K562 (cell line): ENCODE results near the gene THOC7. TPM values are rescaled to one million over a fixed set of nuclear protein-coding genes. Genes with fewer than 3 reads are reported as not detected.

Source experiments
- ATAC-seq: fragments of 200-7000 bp; cut with Tn5 transposase; 3 replicates; pipeline ENCODE4 v1.9.1; 2020; ENCODE audit warnings: moderate library complexity
- BruUV-seq: library from RNA; stranded (reverse); fragments of 400-500 nt; replicated peaks from 2 replicates; lab custom pipeline; 2021; lab: Mats Ljungman, UMichigan
- CTCF ChIA-PET: fragments of 300-600 bp; formaldehyde crosslinking; extraction: SDS; loops from one replicate; lab custom pipeline; 2021; ENCODE audit warnings: low intra/inter-chr PET ratio; lab: Yijun Ruan, JAX
- POLR2A ChIA-PET: fragments of 300-600, 350-650 bp; sonication (Branson Sonifier 250); formaldehyde crosslinking; extraction: SDS; loops from one replicate; lab custom pipeline; 2021; ENCODE audit warnings: antibody characterized with exemption, inconsistent platforms; lab: Yijun Ruan, JAX
- DNase-seq, 4 experiments: peaks; one replicate each; pipeline versions ENCODE4 v3.0.0 to v3.0.0-alpha.2; 2011 to 2018; ENCODE audit warnings: low spot score in 3 of 4, mixed read lengths in 3 of 4; ENCODE audit errors: extremely low read depth in 1 of 4
- FAIRE-seq: peaks from 2 replicates; lab custom pipeline; 2011; peaks lifted over from hg19 to GRCh38; lab: Jason Lieb, UNC
- H2AFZ ChIP-seq: 2 replicates; pipeline ENCODE4 v1.6.0; 2011; ENCODE audit warnings: low read depth, low read length, control low read depth, inconsistent platforms
- H3K27ac ChIP-seq: fragments of 200-600 bp; 3 replicates; pipeline ENCODE4 v1.8.0; 2011; ENCODE audit warnings: low read depth, mild to moderate bottlenecking, control low read depth, inconsistent platforms, low read length, moderate library complexity, mixed read lengths; ENCODE audit errors: extremely low read depth
- H3K27me3 ChIP-seq, 2 experiments: fragments of 300-600 bp in 1 of 2; 2 replicates in 1 of 2; 3 replicates in 1 of 2; pipeline versions ENCODE4 v1.6.0 to v1.8.0; 2011; ENCODE audit warnings: inconsistent platforms in 2 of 2, low read length in 2 of 2, mild to moderate bottlenecking in 1 of 2, mixed read lengths in 1 of 2, moderate library complexity in 1 of 2; ENCODE audit not compliant: control insufficient read depth in 2 of 2, insufficient read depth in 2 of 2
- H3K36me3 ChIP-seq: fragments of 300-600 bp; 3 replicates; pipeline ENCODE4 v1.8.0; 2011; ENCODE audit warnings: mild to moderate bottlenecking, low read length, inconsistent platforms; ENCODE audit not compliant: control insufficient read depth, insufficient read depth
- H3K4me1 ChIP-seq, 2 experiments: fragments of 200-600 bp in 1 of 2; replicated peaks in 1 of 2; 2 replicates in 1 of 2; 3 replicates in 1 of 2; pipeline versions ENCODE4 v1.5.1 to v1.8.0; 2011; ENCODE audit warnings: inconsistent platforms in 2 of 2, low read length in 2 of 2, mild to moderate bottlenecking in 1 of 2, mixed read lengths in 1 of 2, moderate library complexity in 1 of 2; ENCODE audit not compliant: control insufficient read depth in 2 of 2, insufficient read depth in 2 of 2
- H3K4me2 ChIP-seq: 2 replicates; pipeline ENCODE4 v1.6.1; 2011; ENCODE audit warnings: low read length, control low read depth, inconsistent platforms, mixed read lengths; ENCODE audit not compliant: insufficient read depth
- H3K4me3 ChIP-seq: fragments of 200-600 bp; sonication (generic), shearing (Covaris generic); 2 replicates; pipeline ENCODE4 v1.5.1; 2016; ENCODE audit warnings: control low read depth, inconsistent platforms
- H3K79me2 ChIP-seq: fragments of 200-600 bp; 3 replicates; pipeline ENCODE4 v1.8.0; 2011; ENCODE audit warnings: low read length, inconsistent platforms; ENCODE audit not compliant: control insufficient read depth, insufficient read depth
- H3K9ac ChIP-seq, 2 experiments: 2 replicates each; pipeline versions ENCODE4 v1.6.0 to v1.6.1; 2011; ENCODE audit warnings: low read depth in 2 of 2, low read length in 2 of 2, control low read depth in 1 of 2, inconsistent platforms in 1 of 2, mild to moderate bottlenecking in 1 of 2, mixed read lengths in 1 of 2; ENCODE audit not compliant: insufficient read depth in 1 of 2
- H3K9me1 ChIP-seq: one replicate; pipeline ENCODE4 v1.6.0; 2011; ENCODE audit warnings: inconsistent platforms, mild to moderate bottlenecking, low read length, moderate library complexity; ENCODE audit not compliant: control insufficient read depth, insufficient read depth
- H3K9me3 ChIP-seq: replicated peaks from 2 replicates; pipeline ENCODE4 v1.5.1; 2011; ENCODE audit warnings: low read depth, low read length, inconsistent platforms; ENCODE audit not compliant: control insufficient read depth, insufficient read depth
- H4K20me1 ChIP-seq: replicated peaks from 2 replicates; pipeline ENCODE4 v1.6.1; 2011; ENCODE audit warnings: low read length, inconsistent platforms, mixed read lengths; ENCODE audit not compliant: control insufficient read depth, insufficient read depth
- ESRRB ChIP-seq: fragments of 250-450 bp; sonication (Bioruptor Pico); IDR thresholded peaks from 2 replicates; pipeline ENCODE4 v1.5.0; 2020; ENCODE audit warnings: mild to moderate bottlenecking, moderate library complexity, borderline replicate concordance
- ZBTB11 ChIP-seq, 3 experiments: fragments of 200-800 bp in 1 of 3; fragments of 250-450 bp in 1 of 3; fragments of 450-650 bp in 1 of 3; sonication (Bioruptor Pico) in 1 of 3; sonication (Bioruptor generic) in 1 of 3; formaldehyde crosslinking in 1 of 3; IDR thresholded peaks; 2 replicates each; pipeline versions ENCODE4 v1.6.1 to v1.8.0; 2016 to 2022; ENCODE audit warnings: mild to moderate bottlenecking in 2 of 3, missing genetic modification characterization in 2 of 3, missing compliant biosample characterization in 1 of 3, moderate library complexity in 1 of 3
- ZNF780A ChIP-seq: fragments of 250-450 bp; sonication (Bioruptor Pico); IDR thresholded peaks from 2 replicates; pipeline ENCODE4 v1.5.0; 2021; ENCODE audit warnings: mild to moderate bottlenecking
- WGBS: fragments of 100-300 bp; shearing (Covaris generic); methylation state at CpG from one replicate; pipeline ENCODE4 v1.1.6; 2016; ENCODE audit warnings: low coverage, mixed read lengths; ENCODE audit not compliant: insufficient coverage; ENCODE audit errors: missing lambda C conversion rate; 5-methylcytosine and 5-hydroxymethylcytosine counted together
- in situ Hi-C: fragments of 300-500 bp; cut with MboI; formaldehyde crosslinking; loops from 4 replicates; pipeline ENCODE4 v1.15.0; 2018; ENCODE audit warnings: inconsistent platforms, mixed read lengths
- intact Hi-C: fragments of 100-400 bp; cut with micrococcal nuclease; formaldehyde crosslinking; loops from 2 replicates; pipeline ENCODE4 v1.14.2; 2022
- polyA plus RNA-seq, 8 experiments: library from polyadenylated mRNA; depleted of rRNA in 4 of 8; stranded (reverse) in 5 of 8; unstranded in 3 of 8; fragments of >200 nt; fragmentation: Nextera tagmentation in 2 of 8; fragmentation: Illumina TruSeq in 1 of 8; extraction: Ambion mirVana in 2 of 8; extraction: Trizol in 1 of 8; gene quantifications; 2 replicates each; pipeline versions ENCODE4 v1.2.1 to v1.2.3, GENCODE V29; 2011 to 2014; ENCODE audit warnings: inconsistent platforms in 1 of 8, missing spikeins in 1 of 8
- total RNA-seq, 7 experiments: library from RNA; depleted of rRNA in 6 of 7; stranded (reverse); fragments of >200 nt in 6 of 7; fragmentation: Illumina TruSeq in 2 of 7; extraction: Trizol in 2 of 7; gene quantifications; 2 replicates each; pipeline versions ENCODE4 v1.2.1 to v1.2.3, GENCODE V29; 2011 to 2021; ENCODE audit warnings: low replicate concordance in 1 of 7

Gene THOC7
- total and polyA plus RNA-seq, 9 of the 15 experiments (the other 6 are each of a cell fraction or from before 2014, with no cell fraction given): 56.5 to 129 (median 94.7) TPM

- ATAC-seq: no peak
- Histone ChIP-seq H3K79me2 (no peaks in the 10 kb centered on the region), H3K36me3 (no peaks in the 10 kb centered on the region), H3K9me1 (no peaks in the 10 kb centered on the region), H3K4me2 (no peak overlapping the region), H3K9ac (no peak overlapping the region), H3K4me3 (no peak overlapping the region), H2AFZ (no peak overlapping the region), H3K27me3 (no peaks in the 10 kb centered on the region), H3K9me3 (no peaks in the 10 kb centered on the region), H4K20me1 (no peaks in the 10 kb centered on the region), H3K27ac (no peak overlapping the region), H3K4me1 (no peaks in the 10 kb centered on the region)
- no peak for FAIRE-seq
- DNase-seq: no peak
- BruUV-seq: no TSS peak
- POLR2A ChIA-PET: interaction anchor here (0.6 kb wide), 1 partner anchor 1504 kb away, joined by 3 read pairs; no protein-coding TSS in a partner anchor
- CTCF ChIA-PET: no interaction called here
- intact Hi-C loops (no loop called here), in situ Hi-C loops (no loop called here)
- WGBS: 0% methylated on average over 5 of the region's 5 CpGs
- TF ChIP-seq ESRRB (CRISPR knock-in tag) (no peak), ZBTB11 (CRISPR knock-in tag; IDR thresholded peaks at IDR 0.05) (0 out of 6 replicates have a peak, but pooled peaks of 1 of the 3 experiments have one; percentile 28), ZNF780A (CRISPR knock-in tag) (no peak)
Observed at GRCh38 chr3:63803911-63804310, 59.7 kb downstream of the THOC7 start.
